SU-DHL-6 (cell line): ENCODE data around the gene VPS41.

ENCODE experiments used
- EZH2phosphoT487 ChIP-seq: fragments of 200-600 bp; sonication (generic), shearing (Covaris generic); conservative IDR thresholded peaks from 2 replicates; pipeline ENCODE4 v1.6.1; 2018; ENCODE audit warnings: mild to moderate bottlenecking, antibody characterized with exemption, low read length, moderate library complexity, mixed read lengths
- TF ChIP-seq, protein P1 (sequence below): fragments of 200-600 bp; sonication (generic); IDR thresholded peaks from one replicate; pipeline ENCODE4 v1.5.1; 2017; ENCODE audit warnings: antibody characterized with exemption, mild to moderate bottlenecking, low read length, moderate library complexity; ENCODE audit not compliant: insufficient read depth, poor library complexity, severe bottlenecking

DNA sequence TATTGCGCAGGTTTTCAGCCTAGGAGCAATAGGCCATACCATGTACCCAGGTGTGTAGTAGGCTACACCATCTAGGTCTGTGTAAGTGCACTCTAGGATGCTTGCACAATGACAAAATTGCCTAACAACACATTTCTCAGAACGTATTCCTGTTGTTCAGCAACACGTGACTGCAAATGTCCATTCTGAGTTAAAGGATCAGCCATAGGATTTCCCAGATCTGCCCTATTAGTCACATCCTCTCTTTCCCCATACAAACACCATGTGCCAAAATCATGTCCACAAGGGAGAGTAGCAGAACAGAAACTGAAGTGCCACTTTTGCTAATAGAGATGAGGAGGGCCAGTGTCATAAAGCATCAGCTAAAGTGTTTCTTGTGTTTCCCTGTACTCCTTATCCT is 235.2 kb downstream of the VPS41 start:
- TF ChIP-seq, protein P1, sequence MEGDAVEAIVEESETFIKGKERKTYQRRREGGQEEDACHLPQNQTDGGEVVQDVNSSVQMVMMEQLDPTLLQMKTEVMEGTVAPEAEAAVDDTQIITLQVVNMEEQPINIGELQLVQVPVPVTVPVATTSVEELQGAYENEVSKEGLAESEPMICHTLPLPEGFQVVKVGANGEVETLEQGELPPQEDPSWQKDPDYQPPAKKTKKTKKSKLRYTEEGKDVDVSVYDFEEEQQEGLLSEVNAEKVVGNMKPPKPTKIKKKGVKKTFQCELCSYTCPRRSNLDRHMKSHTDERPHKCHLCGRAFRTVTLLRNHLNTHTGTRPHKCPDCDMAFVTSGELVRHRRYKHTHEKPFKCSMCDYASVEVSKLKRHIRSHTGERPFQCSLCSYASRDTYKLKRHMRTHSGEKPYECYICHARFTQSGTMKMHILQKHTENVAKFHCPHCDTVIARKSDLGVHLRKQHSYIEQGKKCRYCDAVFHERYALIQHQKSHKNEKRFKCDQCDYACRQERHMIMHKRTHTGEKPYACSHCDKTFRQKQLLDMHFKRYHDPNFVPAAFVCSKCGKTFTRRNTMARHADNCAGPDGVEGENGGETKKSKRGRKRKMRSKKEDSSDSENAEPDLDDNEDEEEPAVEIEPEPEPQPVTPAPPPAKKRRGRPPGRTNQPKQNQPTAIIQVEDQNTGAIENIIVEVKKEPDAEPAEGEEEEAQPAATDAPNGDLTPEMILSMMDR: no peak
- TF ChIP-seq EZH2phosphoT487: no peak
